GM23338 (cell line): ENCODE measurements around the gene MLC1. TPM values are rescaled to one million over a fixed set of nuclear protein-coding genes. Genes with fewer than 3 reads are reported as not detected.

Experiments used
- ATAC-seq: fragments of 200-7000 bp; cut with Tn5 transposase; 3 replicates; pipeline ENCODE4 v1.9.1; 2020
- DNase-seq: peaks from one replicate; pipeline ENCODE4 v3.0.0-alpha.2; 2015; ENCODE audit warnings: low spot score
- H2AFZ ChIP-seq: fragments of 200-600 bp; sonication (generic); 2 replicates; pipeline ENCODE4 v1.8.0; 2016; ENCODE audit warnings: antibody characterized with exemption, mild to moderate bottlenecking, moderate library complexity
- H3F3A ChIP-seq: fragments of 200-600 bp; sonication (generic); replicated peaks from 2 replicates; pipeline ENCODE4 v1.8.0; 2017; ENCODE audit warnings: antibody characterized with exemption, mixed run types, low read depth
- H3K27ac ChIP-seq: fragments of 200-600 bp; sonication (generic); 2 replicates; pipeline ENCODE4 v1.6.1; 2016; ENCODE audit warnings: low read depth
- H3K27me3 ChIP-seq: fragments of 200-600 bp; sonication (generic); 2 replicates; pipeline ENCODE4 v1.8.0; 2016; ENCODE audit warnings: mild to moderate bottlenecking, mixed run types, moderate library complexity; ENCODE audit not compliant: insufficient read depth
- H3K36me3 ChIP-seq: fragments of 200-600 bp; sonication (generic); 2 replicates; pipeline ENCODE4 v1.8.0; 2016; ENCODE audit warnings: mild to moderate bottlenecking; ENCODE audit not compliant: insufficient read depth
- H3K4me1 ChIP-seq: fragments of 200-600 bp; sonication (generic); 2 replicates; pipeline ENCODE4 v1.8.0; 2016; ENCODE audit warnings: mild to moderate bottlenecking, moderate library complexity; ENCODE audit not compliant: insufficient read depth
- H3K4me2 ChIP-seq: fragments of 200-600 bp; sonication (generic); 2 replicates; pipeline ENCODE4 v1.7.1; 2017; ENCODE audit warnings: mixed run types
- H3K4me3 ChIP-seq: fragments of 200-600 bp; sonication (generic); 2 replicates; pipeline ENCODE4 v1.6.1; 2016; ENCODE audit warnings: mixed run types
- H3K79me2 ChIP-seq: fragments of 200-600 bp; sonication (generic); replicated peaks from 2 replicates; pipeline ENCODE4 v1.8.0; 2017; ENCODE audit warnings: mild to moderate bottlenecking; ENCODE audit not compliant: insufficient read depth
- H3K9me2 ChIP-seq: fragments of 200-600 bp; sonication (generic); 2 replicates; pipeline ENCODE4 v1.8.0; 2017; ENCODE audit not compliant: insufficient read depth
- H4K20me1 ChIP-seq: fragments of 200-600 bp; sonication (generic); replicated peaks from 2 replicates; pipeline ENCODE4 v1.8.0; 2017; ENCODE audit warnings: mild to moderate bottlenecking; ENCODE audit not compliant: insufficient read depth
- H3K27ac Mint-ChIP-seq: 2 replicates; pipeline ENCODE4 v1.8.0; 2020; ENCODE audit warnings: inconsistent platforms, mild to moderate bottlenecking, moderate library complexity, mixed read lengths
- H3K27me3 Mint-ChIP-seq: 3 replicates; pipeline ENCODE4 v1.8.0; 2022; ENCODE audit warnings: low read depth, mild to moderate bottlenecking, moderate library complexity, mixed read lengths, inconsistent platforms; ENCODE audit not compliant: insufficient read depth, poor library complexity
- H3K36me3 Mint-ChIP-seq: 3 replicates; pipeline ENCODE4 v1.8.0; 2021; ENCODE audit warnings: low read depth, mild to moderate bottlenecking, inconsistent platforms, moderate library complexity, mixed read lengths
- H3K4me1 Mint-ChIP-seq: 3 replicates; pipeline ENCODE4 v1.8.0; 2020; ENCODE audit warnings: mild to moderate bottlenecking, inconsistent platforms, mixed read lengths
- H3K4me3 Mint-ChIP-seq: 3 replicates; pipeline ENCODE4 v1.8.0; 2021; ENCODE audit warnings: moderate library complexity, mild to moderate bottlenecking, inconsistent platforms, mixed read lengths
- H3K9me3 Mint-ChIP-seq: 3 replicates; pipeline ENCODE4 v1.8.0; 2020; ENCODE audit warnings: moderate library complexity, mild to moderate bottlenecking, inconsistent platforms, mixed read lengths
- CREB1 ChIP-seq: fragments of 250-450 bp; sonication (Bioruptor Pico); IDR thresholded peaks from 2 replicates; pipeline ENCODE4 v1.5.0; 2020; ENCODE audit warnings: low read depth, mild to moderate bottlenecking, moderate library complexity
- EZH2 ChIP-seq: fragments of 200-600 bp; sonication (generic); IDR thresholded peaks from one replicate; pipeline ENCODE4 v1.8.0; 2017; ENCODE audit warnings: antibody characterized with exemption, mild to moderate bottlenecking, low read depth; ENCODE audit not compliant: unreplicated experiment
- EZH2phosphoT487 ChIP-seq: fragments of 200-600 bp; sonication (generic); IDR thresholded peaks from one replicate; pipeline ENCODE4 v1.8.1; 2018; ENCODE audit warnings: antibody characterized with exemption; ENCODE audit not compliant: unreplicated experiment
- JUNB ChIP-seq: IDR thresholded peaks from one replicate; pipeline ENCODE4 v1.6.1; 2016; ENCODE audit warnings: antibody characterized with exemption; ENCODE audit not compliant: unreplicated experiment
- NANOG ChIP-seq: IDR thresholded peaks from 2 replicates; pipeline ENCODE4 v1.6.1; 2016; ENCODE audit warnings: antibody characterized with exemption, borderline replicate concordance
- POLR2AphosphoS5 ChIP-seq: IDR thresholded peaks from 2 replicates; pipeline ENCODE4 v1.6.1; 2016; ENCODE audit warnings: antibody characterized with exemption, low read depth
- STAT1 ChIP-seq: IDR thresholded peaks from one replicate; pipeline ENCODE4 v1.6.1; 2016; ENCODE audit warnings: antibody characterized with exemption; ENCODE audit not compliant: unreplicated experiment
- ZNF114 ChIP-seq: fragments of 250-450 bp; sonication (Bioruptor Pico); IDR thresholded peaks from 2 replicates; pipeline ENCODE4 v1.5.0; 2020; ENCODE audit warnings: mild to moderate bottlenecking, moderate library complexity
- ZNF331 ChIP-seq: fragments of 250-450 bp; sonication (Bioruptor Pico); IDR thresholded peaks from 2 replicates; pipeline ENCODE4 v1.5.0; 2020; ENCODE audit warnings: low read depth, mild to moderate bottlenecking, moderate library complexity
- polyA plus RNA-seq: library from polyadenylated mRNA; unstranded; fragments of >200 nt; fragmentation: Nextera tagmentation; extraction: Ambion mirVana; gene quantifications from 2 replicates; pipeline ENCODE4 v1.2.1, GENCODE V29; 2016
- total RNA-seq: library from RNA; depleted of rRNA; stranded (reverse); fragments of >200 nt; shearing (Covaris generic); gene quantifications from 2 replicates; pipeline ENCODE4 v1.2.3, GENCODE V29; 2014
- TF ChIP-seq, protein P1 (sequence below): IDR thresholded peaks from one replicate; pipeline ENCODE4 v1.6.1; 2018; ENCODE audit warnings: antibody characterized with exemption; ENCODE audit not compliant: unreplicated experiment
- TF ChIP-seq, protein P2 (sequence below): fragments of 250-450 bp; sonication (Bioruptor Pico); IDR thresholded peaks from 2 replicates; pipeline ENCODE4 v1.5.0; 2020; ENCODE audit warnings: mild to moderate bottlenecking, moderate library complexity
- TF ChIP-seq, protein P3 (sequence below): IDR thresholded peaks from 2 replicates; pipeline ENCODE4 v1.6.1; 2016; ENCODE audit warnings: antibody characterized with exemption
- TF ChIP-seq, protein P4 (sequence below), 2 experiments: fragments of 200-600 bp in 1 of 2; sonication (generic) in 1 of 2; conservative IDR thresholded peaks; 2 replicates each; pipeline versions ENCODE4 v1.5.1 to v1.6.1; 2016 to 2017; ENCODE audit warnings: antibody characterized with exemption in 2 of 2, low read depth in 2 of 2, mild to moderate bottlenecking in 2 of 2, moderate library complexity in 1 of 2

MLC1 gene
- total and polyA plus RNA-seq, 2 experiments from 2014 or later: not detected

DNA sequence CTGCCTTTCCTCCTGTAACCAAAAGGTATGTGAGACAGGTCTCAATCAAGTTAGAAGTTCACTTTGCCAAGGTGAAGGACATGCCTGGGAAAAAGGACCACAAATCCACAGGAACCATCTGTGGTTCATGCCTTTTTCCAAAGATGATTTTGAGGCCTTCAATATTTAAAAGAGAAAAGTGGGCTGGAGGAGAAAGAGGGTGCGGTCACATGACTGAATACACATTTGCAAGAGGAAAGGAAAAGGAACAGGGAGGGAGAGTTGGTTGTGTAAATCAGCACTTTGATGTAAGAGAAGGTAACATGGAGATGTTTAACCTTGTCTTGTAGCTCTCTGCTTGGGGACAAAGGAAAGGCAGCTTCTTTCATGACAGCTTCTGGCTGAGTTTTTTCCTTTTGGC lies 25.8 kb upstream of the MLC1 start:
- Mint-ChIP-seq H3K9me3 (no peaks in the 10 kb centered on the region; the same call in 2 of the 3 replicates), H3K4me1 (peaks cover 7% of the 10 kb centered on the region), H3K36me3 (no peaks in the 10 kb centered on the region), H3K4me3 (no peak overlapping the region), H3K27ac (no peak overlapping the region), H3K27me3 (peaks cover 9% of the 10 kb centered on the region)
- Histone ChIP-seq H3F3A (no peaks in the 10 kb centered on the region), H3K4me1 (no peaks in the 10 kb centered on the region), H4K20me1 (no peaks in the 10 kb centered on the region), H3K27me3 (no peaks in the 10 kb centered on the region), H3K36me3 (no peaks in the 10 kb centered on the region), H3K27ac (no peak overlapping the region), H3K4me2 (no peak overlapping the region), H3K4me3 (no peak overlapping the region), H3K79me2 (no peaks in the 10 kb centered on the region), H2AFZ (no peak overlapping the region; the same call in 1 of the 2 replicates), H3K9me2 (no peaks in the 10 kb centered on the region)
- peak; percentile 26 for DNase-seq
- ATAC-seq: no peak
- TF ChIP-seq, protein P1, sequence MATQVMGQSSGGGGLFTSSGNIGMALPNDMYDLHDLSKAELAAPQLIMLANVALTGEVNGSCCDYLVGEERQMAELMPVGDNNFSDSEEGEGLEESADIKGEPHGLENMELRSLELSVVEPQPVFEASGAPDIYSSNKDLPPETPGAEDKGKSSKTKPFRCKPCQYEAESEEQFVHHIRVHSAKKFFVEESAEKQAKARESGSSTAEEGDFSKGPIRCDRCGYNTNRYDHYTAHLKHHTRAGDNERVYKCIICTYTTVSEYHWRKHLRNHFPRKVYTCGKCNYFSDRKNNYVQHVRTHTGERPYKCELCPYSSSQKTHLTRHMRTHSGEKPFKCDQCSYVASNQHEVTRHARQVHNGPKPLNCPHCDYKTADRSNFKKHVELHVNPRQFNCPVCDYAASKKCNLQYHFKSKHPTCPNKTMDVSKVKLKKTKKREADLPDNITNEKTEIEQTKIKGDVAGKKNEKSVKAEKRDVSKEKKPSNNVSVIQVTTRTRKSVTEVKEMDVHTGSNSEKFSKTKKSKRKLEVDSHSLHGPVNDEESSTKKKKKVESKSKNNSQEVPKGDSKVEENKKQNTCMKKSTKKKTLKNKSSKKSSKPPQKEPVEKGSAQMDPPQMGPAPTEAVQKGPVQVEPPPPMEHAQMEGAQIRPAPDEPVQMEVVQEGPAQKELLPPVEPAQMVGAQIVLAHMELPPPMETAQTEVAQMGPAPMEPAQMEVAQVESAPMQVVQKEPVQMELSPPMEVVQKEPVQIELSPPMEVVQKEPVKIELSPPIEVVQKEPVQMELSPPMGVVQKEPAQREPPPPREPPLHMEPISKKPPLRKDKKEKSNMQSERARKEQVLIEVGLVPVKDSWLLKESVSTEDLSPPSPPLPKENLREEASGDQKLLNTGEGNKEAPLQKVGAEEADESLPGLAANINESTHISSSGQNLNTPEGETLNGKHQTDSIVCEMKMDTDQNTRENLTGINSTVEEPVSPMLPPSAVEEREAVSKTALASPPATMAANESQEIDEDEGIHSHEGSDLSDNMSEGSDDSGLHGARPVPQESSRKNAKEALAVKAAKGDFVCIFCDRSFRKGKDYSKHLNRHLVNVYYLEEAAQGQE: no peak
- no peak for TF ChIP-seq CREB1
- no peak for TF ChIP-seq JUNB
- no peak for TF ChIP-seq POLR2AphosphoS5
- TF ChIP-seq, protein P2, sequence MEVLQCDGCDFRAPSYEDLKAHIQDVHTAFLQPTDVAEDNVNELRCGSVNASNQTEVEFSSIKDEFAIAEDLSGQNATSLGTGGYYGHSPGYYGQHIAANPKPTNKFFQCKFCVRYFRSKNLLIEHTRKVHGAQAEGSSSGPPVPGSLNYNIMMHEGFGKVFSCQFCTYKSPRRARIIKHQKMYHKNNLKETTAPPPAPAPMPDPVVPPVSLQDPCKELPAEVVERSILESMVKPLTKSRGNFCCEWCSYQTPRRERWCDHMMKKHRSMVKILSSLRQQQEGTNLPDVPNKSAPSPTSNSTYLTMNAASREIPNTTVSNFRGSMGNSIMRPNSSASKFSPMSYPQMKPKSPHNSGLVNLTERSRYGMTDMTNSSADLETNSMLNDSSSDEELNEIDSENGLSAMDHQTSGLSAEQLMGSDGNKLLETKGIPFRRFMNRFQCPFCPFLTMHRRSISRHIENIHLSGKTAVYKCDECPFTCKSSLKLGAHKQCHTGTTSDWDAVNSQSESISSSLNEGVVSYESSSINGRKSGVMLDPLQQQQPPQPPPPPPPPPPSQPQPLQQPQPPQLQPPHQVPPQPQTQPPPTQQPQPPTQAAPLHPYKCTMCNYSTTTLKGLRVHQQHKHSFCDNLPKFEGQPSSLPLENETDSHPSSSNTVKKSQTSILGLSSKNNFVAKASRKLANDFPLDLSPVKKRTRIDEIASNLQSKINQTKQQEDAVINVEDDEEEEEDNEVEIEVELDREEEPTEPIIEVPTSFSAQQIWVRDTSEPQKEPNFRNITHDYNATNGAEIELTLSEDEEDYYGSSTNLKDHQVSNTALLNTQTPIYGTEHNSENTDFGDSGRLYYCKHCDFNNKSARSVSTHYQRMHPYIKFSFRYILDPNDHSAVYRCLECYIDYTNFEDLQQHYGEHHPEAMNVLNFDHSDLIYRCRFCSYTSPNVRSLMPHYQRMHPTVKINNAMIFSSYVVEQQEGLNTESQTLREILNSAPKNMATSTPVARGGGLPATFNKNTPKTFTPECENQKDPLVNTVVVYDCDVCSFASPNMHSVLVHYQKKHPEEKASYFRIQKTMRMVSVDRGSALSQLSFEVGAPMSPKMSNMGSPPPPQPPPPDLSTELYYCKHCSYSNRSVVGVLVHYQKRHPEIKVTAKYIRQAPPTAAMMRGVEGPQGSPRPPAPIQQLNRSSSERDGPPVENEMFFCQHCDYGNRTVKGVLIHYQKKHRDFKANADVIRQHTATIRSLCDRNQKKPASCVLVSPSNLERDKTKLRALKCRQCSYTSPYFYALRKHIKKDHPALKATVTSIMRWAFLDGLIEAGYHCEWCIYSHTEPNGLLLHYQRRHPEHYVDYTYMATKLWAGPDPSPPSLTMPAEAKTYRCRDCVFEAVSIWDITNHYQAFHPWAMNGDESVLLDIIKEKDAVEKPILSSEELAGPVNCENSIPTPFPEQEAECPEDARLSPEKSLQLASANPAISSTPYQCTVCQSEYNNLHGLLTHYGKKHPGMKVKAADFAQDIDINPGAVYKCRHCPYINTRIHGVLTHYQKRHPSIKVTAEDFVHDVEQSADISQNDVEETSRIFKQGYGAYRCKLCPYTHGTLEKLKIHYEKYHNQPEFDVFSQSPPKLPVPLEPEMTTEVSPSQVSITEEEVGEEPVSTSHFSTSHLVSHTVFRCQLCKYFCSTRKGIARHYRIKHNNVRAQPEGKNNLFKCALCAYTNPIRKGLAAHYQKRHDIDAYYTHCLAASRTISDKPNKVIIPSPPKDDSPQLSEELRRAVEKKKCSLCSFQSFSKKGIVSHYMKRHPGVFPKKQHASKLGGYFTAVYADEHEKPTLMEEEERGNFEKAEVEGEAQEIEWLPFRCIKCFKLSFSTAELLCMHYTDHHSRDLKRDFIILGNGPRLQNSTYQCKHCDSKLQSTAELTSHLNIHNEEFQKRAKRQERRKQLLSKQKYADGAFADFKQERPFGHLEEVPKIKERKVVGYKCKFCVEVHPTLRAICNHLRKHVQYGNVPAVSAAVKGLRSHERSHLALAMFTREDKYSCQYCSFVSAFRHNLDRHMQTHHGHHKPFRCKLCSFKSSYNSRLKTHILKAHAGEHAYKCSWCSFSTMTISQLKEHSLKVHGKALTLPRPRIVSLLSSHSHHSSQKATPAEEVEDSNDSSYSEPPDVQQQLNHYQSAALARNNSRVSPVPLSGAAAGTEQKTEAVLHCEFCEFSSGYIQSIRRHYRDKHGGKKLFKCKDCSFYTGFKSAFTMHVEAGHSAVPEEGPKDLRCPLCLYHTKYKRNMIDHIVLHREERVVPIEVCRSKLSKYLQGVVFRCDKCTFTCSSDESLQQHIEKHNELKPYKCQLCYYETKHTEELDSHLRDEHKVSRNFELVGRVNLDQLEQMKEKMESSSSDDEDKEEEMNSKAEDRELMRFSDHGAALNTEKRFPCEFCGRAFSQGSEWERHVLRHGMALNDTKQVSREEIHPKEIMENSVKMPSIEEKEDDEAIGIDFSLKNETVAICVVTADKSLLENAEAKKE (CRISPR knock-in tag): no peak
- TF ChIP-seq STAT1: no peak
- TF ChIP-seq ZNF331 (CRISPR knock-in tag): no peak
- no peak for TF ChIP-seq NANOG
- TF ChIP-seq, protein P3, sequence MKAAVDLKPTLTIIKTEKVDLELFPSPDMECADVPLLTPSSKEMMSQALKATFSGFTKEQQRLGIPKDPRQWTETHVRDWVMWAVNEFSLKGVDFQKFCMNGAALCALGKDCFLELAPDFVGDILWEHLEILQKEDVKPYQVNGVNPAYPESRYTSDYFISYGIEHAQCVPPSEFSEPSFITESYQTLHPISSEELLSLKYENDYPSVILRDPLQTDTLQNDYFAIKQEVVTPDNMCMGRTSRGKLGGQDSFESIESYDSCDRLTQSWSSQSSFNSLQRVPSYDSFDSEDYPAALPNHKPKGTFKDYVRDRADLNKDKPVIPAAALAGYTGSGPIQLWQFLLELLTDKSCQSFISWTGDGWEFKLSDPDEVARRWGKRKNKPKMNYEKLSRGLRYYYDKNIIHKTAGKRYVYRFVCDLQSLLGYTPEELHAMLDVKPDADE: no peak
- TF ChIP-seq, protein P4, sequence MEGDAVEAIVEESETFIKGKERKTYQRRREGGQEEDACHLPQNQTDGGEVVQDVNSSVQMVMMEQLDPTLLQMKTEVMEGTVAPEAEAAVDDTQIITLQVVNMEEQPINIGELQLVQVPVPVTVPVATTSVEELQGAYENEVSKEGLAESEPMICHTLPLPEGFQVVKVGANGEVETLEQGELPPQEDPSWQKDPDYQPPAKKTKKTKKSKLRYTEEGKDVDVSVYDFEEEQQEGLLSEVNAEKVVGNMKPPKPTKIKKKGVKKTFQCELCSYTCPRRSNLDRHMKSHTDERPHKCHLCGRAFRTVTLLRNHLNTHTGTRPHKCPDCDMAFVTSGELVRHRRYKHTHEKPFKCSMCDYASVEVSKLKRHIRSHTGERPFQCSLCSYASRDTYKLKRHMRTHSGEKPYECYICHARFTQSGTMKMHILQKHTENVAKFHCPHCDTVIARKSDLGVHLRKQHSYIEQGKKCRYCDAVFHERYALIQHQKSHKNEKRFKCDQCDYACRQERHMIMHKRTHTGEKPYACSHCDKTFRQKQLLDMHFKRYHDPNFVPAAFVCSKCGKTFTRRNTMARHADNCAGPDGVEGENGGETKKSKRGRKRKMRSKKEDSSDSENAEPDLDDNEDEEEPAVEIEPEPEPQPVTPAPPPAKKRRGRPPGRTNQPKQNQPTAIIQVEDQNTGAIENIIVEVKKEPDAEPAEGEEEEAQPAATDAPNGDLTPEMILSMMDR (conservative IDR thresholded peaks at IDR 0.05; ENCODE audit: low read depth in 2 of 2): no peak
- no peak for TF ChIP-seq EZH2phosphoT487
- no peak for TF ChIP-seq ZNF114 (CRISPR knock-in tag)
- TF ChIP-seq EZH2: no peak
